NCI-H524 (cell line): ENCODE data around the gene EFTUD2.

Experiments used
- DNase-seq, 2 experiments: peaks; one replicate each; lab custom pipeline; 2025; lab: John Stamatoyannopoulos, UW

Gene EFTUD2

DNA sequence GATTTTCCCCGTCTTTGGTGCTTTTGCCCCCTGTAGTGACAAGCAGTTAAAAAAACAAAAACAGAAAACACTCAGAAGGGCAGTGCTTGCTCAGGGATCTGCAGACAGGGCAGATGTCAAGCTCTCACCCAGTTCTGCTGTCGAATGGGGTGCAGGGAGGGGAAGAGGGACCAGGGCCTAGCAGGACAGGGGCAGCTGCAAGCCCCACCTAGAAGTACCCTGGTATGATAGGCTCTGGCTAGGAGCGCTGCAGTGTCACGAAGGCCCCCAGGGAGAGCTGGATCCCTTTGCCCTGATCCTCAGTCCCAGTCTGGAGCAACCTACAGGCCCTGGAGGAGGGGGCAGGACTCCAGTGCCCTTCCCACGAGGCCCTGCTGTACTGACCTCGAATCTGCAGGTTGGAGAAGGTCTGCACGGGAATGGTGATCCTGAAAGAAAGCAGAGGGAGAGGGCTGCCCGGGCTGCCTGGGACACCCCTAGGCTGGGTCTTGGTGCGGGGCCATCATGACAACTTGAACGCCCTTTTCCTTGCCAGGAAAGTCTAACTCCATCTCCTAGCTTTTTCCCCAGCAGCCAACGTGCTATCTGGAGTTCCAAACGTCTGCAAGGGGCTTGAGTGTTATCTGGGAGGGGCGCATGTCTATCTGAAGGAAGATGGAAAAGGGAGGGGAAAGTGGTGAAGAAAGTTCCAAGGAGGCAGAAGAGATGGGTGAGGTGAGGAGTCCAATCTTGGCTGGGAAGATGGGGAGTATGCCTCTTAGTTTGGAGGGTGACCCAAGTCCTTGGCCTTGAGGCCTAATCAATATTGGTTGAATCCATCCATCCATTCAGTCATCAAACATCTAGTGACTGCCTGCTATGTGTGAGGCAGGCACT lies 11.2 kb upstream of the EFTUD2 start:
- DNase-seq: no peak

DNA sequence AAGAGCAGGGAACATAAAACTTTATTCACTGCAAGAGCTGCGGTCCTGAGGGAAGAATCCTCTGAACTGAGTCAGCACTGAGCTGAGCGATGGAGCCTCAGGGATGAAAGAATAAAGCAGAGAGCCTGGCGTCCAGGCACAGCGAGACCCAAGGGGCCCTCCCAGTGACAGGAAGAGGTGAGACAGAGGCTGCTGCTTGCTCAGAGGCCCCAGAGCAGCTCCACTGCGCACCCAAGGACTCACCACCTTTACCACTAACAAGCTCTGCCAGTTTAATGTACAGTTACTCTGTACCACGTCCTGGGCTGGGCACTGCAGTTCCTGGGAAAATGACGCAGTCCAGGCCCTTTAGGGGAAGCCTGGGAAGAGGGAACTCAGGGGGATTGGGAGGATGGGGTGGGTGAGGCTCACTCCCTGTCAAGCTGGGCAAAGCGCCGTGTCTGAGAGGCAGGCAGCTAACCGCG lies 10.5 kb upstream of the EFTUD2 start:
- no peak for DNase-seq

DNA sequence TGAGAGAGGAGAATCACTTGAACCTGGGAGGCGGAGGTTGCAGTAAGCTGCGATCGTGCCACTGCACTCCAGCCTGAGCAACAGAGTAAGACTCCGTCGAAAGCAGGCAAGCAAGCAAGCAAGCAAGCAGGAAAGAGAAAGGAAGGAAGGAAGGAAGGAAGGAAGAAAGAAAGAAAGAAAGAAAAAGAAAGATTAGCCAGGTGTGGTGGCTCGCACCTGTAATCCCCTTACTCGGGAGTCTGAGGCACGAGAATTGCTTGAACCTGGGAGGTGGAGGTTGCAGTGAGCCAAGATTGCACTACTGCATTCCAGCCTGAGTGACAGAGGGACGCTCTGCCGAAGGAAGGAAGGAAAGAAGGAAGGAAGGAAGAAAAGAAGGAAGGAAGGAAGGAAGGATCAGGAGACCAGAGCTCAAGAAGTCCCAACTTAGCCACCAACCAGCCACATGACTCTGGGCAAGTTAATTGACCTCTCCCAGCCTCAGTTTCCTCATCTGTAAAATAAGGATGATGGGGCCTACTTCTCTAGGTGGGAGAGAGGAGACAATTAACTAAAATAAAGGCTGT lies 9.6 kb upstream of the EFTUD2 start:
- no peak for DNase-seq

DNA sequence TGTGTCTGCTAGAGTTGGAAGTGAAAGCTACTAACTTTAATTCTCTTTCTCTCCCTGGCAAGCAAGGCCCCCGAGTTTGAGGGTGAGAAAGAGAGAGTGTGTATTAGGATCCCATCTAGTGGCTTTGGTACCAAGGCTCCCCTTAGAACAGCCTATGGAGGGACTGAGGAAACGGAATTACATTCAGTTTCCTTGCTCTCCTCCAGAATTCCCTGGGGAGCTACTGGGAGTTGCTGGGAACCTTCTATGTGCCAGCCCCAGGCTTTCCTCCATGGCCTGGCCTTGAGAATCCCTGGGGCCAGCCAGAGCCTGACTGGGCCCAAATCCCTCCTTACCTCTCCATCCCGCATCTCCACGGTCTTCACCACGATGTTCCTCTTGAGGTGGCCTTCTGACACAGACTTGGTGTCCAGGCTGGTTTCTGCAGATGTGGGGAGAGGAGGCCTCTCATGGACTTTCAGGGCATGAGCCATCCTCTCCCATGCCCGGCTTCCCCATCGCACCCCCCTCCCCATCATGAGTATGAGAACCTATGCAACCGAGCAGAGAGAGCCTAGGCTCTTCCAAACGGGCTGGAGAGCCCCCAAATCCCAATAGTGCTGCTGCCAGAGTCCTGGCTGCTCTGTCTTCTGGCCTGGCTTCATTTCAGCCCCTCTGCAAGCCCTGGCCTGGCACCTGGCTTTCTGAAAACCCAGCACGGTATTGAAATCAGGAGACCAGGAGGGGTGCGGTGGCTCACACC lies 8.7 kb upstream of the EFTUD2 start:
- no peak for DNase-seq

DNA sequence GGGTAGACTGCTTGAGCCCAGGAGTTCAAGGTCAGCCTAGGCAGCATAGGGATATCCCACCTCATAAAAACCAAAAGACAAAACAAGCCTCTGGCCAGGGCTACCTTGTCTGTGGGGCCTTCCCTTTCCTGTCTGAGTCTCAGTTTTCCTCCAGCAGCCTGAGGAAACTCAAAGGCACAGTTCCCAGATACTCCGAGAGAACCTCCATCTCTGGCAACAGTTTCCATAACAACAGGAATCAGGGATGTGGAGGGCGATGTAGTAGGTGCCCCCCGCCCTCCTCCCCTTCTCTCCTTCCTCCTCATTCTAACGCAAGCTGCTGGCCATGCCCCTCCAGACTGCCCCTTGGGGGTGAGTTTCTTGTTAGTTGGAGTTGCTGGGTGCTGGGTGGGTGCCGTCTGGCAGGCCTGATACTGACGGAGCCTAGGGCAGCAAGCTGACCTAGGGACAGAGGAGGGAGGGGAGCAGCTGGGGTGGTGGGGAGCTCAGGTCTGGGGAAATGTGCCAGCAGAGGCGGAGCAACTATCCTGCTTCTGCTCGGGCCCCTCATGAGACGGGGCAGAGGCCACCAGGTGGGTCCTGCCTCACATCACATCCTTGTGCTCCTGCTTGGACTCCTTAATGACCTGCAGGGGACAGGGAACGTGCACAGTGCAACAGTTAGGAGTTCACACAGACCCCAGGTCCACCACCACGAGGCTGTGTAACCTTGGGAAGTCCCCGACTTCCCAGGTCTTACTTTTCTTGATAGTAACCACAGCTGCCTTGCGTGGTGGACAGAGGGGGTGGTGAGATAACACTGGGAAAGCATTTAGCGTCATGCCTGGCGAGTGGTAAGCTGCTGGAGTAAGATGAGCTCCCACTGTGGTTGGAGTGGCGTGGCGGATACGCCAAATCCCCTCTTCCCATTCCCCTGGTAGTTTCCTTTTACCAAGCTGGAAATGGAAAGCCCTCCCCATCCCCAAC lies 7.8 kb upstream of the EFTUD2 start:
- DNase-seq: no peak

DNA sequence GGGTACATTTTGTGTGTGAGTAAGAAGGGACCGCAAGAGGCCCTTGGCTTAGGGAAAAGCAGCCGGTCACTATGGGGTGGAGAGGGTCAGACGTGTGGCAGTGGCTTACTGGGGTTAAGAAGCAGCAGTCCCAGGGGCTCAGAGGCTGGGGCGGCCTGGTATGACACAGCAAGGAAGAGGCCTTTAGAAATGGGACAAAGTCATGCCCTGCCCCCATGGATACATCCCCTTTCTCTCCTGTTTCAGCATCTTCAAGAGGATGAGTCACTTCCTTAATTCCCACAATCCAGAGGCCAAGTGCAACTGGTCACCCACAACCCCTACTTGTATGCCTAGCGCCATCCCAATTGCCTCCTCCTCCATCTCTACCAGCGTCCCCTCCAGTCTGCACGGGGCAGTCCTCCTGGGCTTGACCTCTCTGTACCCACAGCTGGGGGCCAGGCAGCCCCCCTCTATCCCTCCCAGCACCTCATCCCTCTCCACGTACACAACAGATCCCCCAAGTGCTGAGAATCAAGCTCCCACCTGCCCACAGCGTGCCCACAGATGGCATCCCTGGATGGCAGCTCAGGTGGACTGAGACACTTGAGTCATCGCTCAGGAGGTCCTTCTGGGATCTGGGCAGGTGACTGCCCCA lies 6.9 kb upstream of the EFTUD2 start:
- DNase-seq: peak in 1 of 2 experiments; percentile 48

DNA sequence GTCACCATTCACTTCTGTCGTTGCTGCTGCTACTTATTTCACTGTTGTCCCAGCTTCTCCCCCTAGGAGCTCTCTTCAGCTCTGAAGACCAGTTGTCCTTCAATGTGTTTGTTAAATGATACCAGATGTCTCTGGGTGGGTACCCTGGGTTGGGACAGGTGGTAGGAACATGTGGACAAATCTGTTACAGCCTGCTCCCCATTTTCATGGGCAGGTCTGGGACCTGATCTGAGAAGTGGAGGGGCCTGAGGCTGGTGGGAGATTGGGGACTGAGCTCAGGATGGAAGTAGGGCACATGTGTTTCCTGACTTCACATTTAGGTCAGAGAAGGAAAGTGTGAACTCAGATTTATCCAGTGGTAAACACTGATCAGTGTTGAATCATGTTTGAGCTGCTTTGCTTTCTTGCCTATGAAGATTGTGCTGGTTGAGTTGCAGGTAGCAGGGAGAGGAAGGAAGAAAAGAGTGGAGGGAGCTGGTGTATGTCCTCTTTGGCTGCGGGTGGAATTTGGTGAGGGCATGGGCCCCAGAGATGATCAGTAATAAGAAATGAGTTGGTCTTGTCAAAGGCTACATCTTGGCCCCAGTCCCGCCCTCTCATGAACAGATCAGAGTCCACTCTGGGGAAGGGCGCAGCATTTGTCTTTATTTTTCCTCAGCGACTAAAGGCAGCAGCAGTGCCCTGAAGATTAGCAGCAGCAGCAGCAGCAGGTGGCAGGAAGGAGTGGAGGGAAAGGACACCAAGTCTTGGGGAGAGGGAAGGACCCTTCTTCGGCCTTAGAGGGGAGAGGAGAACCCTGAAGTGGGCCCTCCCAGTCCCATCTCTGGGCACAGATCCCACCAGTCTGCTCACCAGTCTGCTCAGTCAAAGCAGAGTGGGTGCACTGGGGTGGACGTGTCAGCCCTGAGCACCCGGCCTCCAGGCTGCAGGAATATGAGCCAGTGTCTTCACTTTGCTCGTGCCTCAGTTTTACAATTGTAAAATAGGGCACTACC lies 6.1 kb upstream of the EFTUD2 start:
- peak; percentile 75 to 92 for DNase-seq

DNA sequence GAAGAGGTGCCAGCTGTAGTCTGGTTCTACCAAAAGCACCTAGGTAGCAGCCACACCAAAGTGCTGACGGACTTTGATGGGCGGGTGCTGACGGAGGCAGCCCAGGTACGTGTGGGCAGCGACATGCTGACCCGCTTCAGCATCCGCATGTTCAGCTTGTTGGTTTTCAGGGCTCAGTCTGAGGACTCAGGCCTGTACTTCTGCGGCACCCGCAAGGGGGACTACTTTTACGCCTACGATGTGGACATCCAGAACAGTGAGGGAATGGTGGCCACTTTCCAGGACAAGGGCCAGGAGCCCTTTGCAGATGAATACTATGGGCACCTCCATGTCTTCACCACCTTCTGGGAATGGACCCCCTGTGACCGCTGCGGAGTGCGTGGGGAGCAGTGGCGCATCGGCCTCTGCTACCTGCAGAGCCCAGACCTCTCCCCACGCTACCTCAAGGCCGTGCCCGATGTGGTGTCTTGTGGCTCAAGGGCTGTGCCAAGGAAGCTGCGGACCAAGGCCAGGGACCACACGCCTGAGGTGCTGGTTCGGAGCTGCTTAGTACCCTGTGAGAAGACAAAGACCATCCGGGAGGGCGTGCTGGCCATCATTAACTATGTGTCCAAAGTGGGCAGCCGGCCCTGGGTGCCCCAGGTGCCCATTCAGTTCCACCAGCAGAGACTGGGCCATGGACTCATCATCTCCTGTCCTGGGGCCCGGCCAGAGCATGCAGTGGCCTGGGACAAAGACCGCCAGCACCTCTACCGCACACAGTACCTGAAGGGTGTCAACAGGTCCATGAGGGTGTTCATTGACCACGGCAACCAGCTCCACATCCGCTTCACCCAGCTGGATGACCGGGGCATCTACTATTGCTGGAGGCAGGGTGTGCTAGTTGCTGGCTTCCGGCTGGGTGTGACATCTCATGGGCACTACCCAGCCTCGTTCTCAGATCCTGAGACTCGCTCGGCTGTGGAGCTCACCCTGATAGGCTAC lies 5.0 kb upstream of the EFTUD2 start:
- no peak for DNase-seq

DNA sequence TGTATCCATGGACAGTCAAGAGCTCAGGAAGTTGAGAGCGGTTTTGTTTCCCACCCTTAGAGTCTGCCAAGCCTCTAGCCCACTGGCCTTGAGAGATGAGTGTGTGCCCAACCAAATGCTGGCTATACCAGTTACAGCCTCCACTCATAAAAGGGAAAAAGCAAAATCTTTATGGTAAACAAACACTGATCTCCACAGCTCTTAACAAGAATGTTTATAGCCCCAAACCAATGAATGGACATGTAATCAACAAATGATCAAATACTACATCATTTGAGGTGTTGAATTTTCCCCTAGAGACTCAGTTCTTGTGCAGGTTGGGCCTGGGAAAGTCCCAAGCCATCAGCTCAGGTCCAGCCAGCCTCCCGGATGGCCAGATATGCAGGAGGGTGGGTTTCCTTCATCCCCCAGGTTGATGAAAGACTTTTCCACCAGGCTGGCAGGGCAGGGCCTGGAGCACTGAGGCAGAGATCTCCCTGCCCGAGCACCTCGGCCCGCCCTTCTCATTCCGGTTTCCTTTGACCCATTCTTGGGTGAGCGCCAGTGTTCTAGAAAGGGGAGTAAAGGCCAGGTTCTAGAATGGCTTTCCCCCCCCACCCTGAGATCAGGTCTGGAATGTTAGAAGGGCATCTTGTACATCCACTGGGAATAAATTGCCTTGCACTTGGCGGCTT lies 3.9 kb upstream of the EFTUD2 start:
- DNase-seq: no peak

DNA sequence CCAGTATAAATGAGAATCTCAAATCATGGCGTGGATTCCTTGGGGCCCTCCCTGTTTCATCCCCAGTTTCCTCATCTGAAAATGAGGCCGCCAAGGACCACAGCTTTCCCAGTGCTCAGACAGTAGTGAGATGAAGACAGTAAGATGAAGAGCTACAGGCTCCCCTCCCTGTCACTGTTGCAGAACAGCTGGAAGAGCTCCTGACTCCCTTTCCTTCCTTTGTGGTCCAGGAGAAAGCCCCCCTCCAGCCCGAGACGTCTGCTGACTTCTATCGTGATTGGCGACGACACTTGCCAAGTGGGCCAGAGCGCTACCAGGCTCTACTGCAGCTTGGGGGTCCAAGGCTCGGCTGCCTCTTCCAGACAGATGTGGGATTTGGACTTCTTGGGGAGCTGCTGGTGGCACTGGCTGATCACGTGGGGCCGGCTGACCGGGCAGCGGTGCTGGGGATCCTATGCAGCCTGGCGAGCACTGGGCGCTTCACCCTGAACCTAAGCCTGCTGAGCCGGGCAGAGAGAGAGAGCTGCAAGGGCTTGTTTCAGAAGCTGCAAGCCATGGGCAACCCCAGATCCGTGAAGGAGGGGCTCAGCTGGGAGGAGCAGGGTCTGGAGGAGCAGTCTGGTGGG lies 3.0 kb upstream of the EFTUD2 start:
- no peak for DNase-seq

DNA sequence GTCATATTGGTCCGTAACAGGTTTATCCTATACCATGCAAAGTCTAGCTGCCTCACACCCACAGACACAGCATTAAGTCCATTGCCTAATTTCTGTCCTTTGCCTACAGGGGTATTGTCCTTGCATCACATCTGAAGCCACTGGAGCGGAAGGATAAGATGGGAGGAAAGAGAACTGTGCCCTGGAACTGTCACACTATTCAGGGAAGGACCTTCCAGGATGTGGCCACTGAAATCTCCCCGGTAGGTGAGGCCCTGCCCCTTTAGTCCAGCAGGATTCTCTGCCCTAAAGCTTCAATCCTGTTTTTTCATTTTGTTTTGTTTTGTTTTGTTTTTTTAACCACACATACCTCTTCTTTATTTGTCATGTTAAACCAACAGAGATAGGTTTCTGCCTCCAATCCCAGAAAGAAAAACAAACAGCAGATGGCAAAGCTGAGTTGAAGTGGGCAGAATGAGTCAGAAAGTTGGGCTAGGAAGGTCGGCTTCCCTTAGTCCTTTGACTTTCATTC lies 2.2 kb upstream of the EFTUD2 start:
- peak; percentile 60 to 66 for DNase-seq

DNA sequence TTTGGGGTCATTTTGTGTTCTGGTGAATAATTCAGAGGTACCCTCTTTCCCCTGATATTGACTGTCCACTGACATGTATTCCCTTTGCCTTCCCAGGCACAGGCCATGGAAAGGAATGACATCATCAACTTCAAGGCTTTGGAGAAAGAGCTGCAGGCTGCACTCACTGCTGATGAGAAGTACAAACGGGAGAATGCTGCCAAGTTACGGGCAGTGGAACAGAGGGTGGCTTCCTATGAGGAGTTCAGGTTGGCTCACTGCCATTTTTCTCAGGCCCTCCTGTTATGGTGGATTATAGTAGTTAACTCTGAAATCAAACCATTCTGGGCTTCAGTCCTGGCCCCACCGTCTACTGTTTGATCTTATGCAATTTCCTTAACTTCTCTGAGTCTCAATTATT lies 1.6 kb upstream of the EFTUD2 start:
- peak; percentile 79 to 93 for DNase-seq

DNA sequence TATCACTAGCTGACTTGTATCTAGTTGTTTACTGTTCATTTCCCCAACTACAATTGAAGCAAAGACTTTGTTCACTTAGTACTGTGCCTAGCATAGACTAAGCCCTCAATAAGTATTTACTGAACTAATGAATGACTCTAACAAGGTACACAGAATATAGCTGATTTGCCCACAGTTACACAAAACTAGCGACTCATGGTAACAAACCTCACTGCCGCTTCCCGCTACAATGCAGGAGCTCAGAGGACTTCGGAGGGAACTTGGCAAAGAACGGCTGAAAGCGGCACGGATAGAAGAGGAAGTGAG lies 524 bp downstream of the EFTUD2 start:
- DNase-seq: no peak

DNA sequence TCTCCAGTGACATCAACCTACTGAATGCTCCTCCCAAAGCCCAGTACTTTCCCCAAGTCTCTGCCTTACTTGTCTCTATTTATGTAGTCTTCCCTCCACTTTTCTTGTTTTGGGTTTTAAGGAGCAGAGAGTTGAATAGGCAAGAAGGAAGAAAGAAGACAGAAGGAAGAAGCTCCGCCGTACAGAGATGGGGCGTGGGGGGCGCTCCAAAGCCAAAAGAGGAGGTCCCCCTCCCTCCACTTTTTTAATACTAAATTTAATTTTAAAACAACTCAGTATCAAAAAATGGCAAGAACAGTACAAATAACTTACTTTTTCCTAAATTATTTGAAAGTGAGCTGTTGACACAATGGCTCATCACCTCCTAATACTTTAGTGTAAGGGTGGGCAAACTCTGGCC lies 4.6 kb downstream of the EFTUD2 start:
- no peak for DNase-seq

DNA sequence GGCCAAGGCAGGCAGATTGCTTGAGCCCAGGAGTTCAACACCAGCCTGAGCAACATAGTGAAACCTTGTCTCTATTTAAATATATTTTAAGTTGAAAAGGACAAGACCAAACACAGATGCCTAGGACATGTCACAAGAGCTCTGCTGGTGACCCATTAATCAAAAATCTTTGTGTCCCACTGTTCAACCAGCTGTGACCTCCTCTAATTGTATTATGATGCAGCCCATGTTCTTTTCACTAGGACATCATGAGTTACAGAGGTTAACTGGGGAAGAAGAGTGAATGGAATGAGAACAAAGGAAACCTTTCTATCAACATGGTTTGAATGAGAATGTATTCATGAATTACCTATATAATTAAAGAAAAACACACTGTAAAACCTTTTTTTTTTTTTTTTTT lies 7.0 kb downstream of the EFTUD2 start:
- DNase-seq: no peak

DNA sequence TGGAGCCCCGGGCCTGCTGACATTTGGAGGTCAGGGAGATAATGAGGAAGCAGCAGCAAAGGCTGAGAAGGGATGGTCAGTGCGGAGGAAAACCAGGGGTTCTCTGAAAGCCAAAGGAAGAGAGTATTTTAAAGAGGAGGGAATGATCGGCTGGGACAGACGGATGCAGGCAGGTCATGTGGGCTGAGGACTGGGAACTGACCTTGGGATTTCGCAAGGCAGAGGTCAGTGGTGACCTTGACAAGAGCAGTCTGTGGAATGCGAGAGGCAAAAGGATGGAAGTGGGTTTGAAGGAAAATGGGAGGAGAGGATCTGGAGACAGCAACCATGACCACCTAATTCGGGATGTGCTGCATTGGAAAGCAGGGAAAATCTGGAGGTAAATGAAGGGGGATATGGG lies 10.2 kb downstream of the EFTUD2 start:
- DNase-seq: no peak
